Skeletal muscle cell (primary cell): ENCODE data around the gene DSPP.
"Not testable (repeated sequence)": the region's sequence is repeated elsewhere in the genome, so short reads cannot be mapped to it uniquely, and the experiment has no call there.

Experiments
- DNase-seq: peaks from one replicate; pipeline ENCODE4 v3.0.0-alpha.2; 2010; ENCODE audit warnings: low read depth
- H3K4me3 ChIP-seq: 2 replicates; pipeline ENCODE4 v1.5.1; 2011; ENCODE audit warnings: low read depth, mild to moderate bottlenecking, control low read depth, low read length, moderate library complexity

DSPP gene

GRCh38 chr4:87608229-87608628, at the start of gene DSPP:
Gene DSPP (plus strand): TSS chr4:87608529. CDS start chr4:87610909, 2,380 bp downstream.
- DNase-seq: no peak

GRCh38 chr4:87559090-87559837, 49.1 kb upstream of the DSPP start:
- DNase-seq: no peak
- no peak overlapping the region for H3K4me3 ChIP-seq

More at GRCh38 chr4:87608229-87608628, at the start of gene DSPP:
- no peak within 1 kb of the TSS for H3K4me3 ChIP-seq

GRCh38 chr4:87560802-87561201, 47.5 kb upstream of the DSPP start:
- H3K4me3 ChIP-seq: no peak overlapping the region
- DNase-seq: no peak

- no peak for DNase-seq
- no peak overlapping the region for H3K4me3 ChIP-seq
These were observed 42.6 kb upstream of the DSPP start for GRCh38 chr4:87565746-87566145.

GRCh38 chr4:87566276-87566675, 42.1 kb upstream of the DSPP start:
- DNase-seq: no peak
- H3K4me3 ChIP-seq: no peak overlapping the region

GRCh38 chr4:87567191-87567590, 41.1 kb upstream of the DSPP start:
- no peak overlapping the region for H3K4me3 ChIP-seq
- no peak for DNase-seq

GRCh38 chr4:87570290-87570805, 38.0 kb upstream of the DSPP start:
- no peak for DNase-seq
- no peak overlapping the region for H3K4me3 ChIP-seq

- not testable (repeated sequence) for DNase-seq, H3K4me3 ChIP-seq
These were observed 34.0 kb upstream of the DSPP start for GRCh38 chr4:87574376-87574775.

- no peak overlapping the region for H3K4me3 ChIP-seq
- DNase-seq: no peak
These were observed 33.3 kb upstream of the DSPP start for GRCh38 chr4:87574996-87575395.

GRCh38 chr4:87575408-87575807, 32.9 kb upstream of the DSPP start:
- no peak overlapping the region for H3K4me3 ChIP-seq
- no peak for DNase-seq

- no peak for DNase-seq
These were observed 32.3 kb upstream of the DSPP start for GRCh38 chr4:87575983-87576382.

GRCh38 chr4:87579478-87579877, 28.9 kb upstream of the DSPP start:
- DNase-seq: no peak
- no peak overlapping the region for H3K4me3 ChIP-seq

More at GRCh38 chr4:87575983-87576382, 32.3 kb upstream of the DSPP start:
- H3K4me3 ChIP-seq: no peak overlapping the region

GRCh38 chr4:87580057-87580456, 28.3 kb upstream of the DSPP start:
- H3K4me3 ChIP-seq: no peak overlapping the region
- DNase-seq: no peak

- H3K4me3 ChIP-seq: no peak overlapping the region
- no peak for DNase-seq
These were observed 24.0 kb upstream of the DSPP start for GRCh38 chr4:87584222-87584908.

GRCh38 chr4:87589531-87589930, 18.8 kb upstream of the DSPP start:
- DNase-seq: peak; percentile 91

GRCh38 chr4:87592124-87592523, 16.2 kb upstream of the DSPP start:
- H3K4me3 ChIP-seq: no peak overlapping the region
- DNase-seq: no peak

More at GRCh38 chr4:87589531-87589930, 18.8 kb upstream of the DSPP start:
- H3K4me3 ChIP-seq: no peak overlapping the region

- DNase-seq: no peak
- no peak overlapping the region for H3K4me3 ChIP-seq
These were observed 7.0 kb upstream of the DSPP start for GRCh38 chr4:87601361-87601760.

- no peak overlapping the region for H3K4me3 ChIP-seq
- DNase-seq: no peak
These were observed 6.1 kb downstream of the DSPP start for GRCh38 chr4:87614292-87614890.

GRCh38 chr4:87616268-87616667, 7.9 kb downstream of the DSPP start:
- DNase-seq: no peak
- no peak overlapping the region for H3K4me3 ChIP-seq

GRCh38 chr4:87620086-87620485, 11.8 kb downstream of the DSPP start:
- no peak for DNase-seq
- no peak overlapping the region for H3K4me3 ChIP-seq
